GM18519 (cell line): ENCODE results near the gene MAST4.

Source experiments
- ATAC-seq: cut with Tn5 transposase; IDR thresholded peaks from one replicate; pipeline ENCODE4 v1.9.1; 2021; ENCODE audit warnings: mild to moderate bottlenecking, moderate library complexity; ENCODE audit not compliant: unreplicated experiment, low FRiP score

The MAST4 gene

GRCh38 chr5:67190861-67191260 is 594.7 kb downstream of the MAST4 start:
- ATAC-seq, result no peak

GRCh38 chr5:67192719-67193438 is 596.7 kb downstream of the MAST4 start:
- ATAC-seq, result no peak

- ATAC-seq, result no peak
Observed at GRCh38 chr5:67193439-67193807, 597.2 kb downstream of the MAST4 start.

- ATAC-seq, result no peak
Observed at GRCh38 chr5:67194166-67194565, 598.0 kb downstream of the MAST4 start.

- no peak for ATAC-seq
Observed at GRCh38 chr5:67195406-67196275, 599.4 kb downstream of the MAST4 start.

- no peak for ATAC-seq
Observed at GRCh38 chr5:67196537-67197059, 600.4 kb downstream of the MAST4 start, which contains the start of gene CD180. Gene CD180 (minus strand): TSS chr5:67196799. CDS start chr5:67196641, 158 bp downstream.

- no peak for ATAC-seq
Observed at GRCh38 chr5:67197536-67197935, 601.3 kb downstream of the MAST4 start.

- no peak for ATAC-seq
Observed at GRCh38 chr5:67198917-67199316, 602.7 kb downstream of the MAST4 start.

GRCh38 chr5:67199859-67200258 is 603.7 kb downstream of the MAST4 start:
- no peak for ATAC-seq

GRCh38 chr5:67200809-67201562 is 604.8 kb downstream of the MAST4 start:
- peak; percentile 37 for ATAC-seq

GRCh38 chr5:67201897-67202549 is 605.8 kb downstream of the MAST4 start:
- ATAC-seq, result no peak

- no peak for ATAC-seq
Observed at GRCh38 chr5:67202828-67203227, 606.6 kb downstream of the MAST4 start.

- ATAC-seq, result no peak
Observed at GRCh38 chr5:67203701-67204074, 607.5 kb downstream of the MAST4 start.

GRCh38 chr5:67204821-67205220 is 608.6 kb downstream of the MAST4 start:
- ATAC-seq, result no peak

GRCh38 chr5:67205981-67206380 is 609.8 kb downstream of the MAST4 start:
- no peak for ATAC-seq

GRCh38 chr5:67206461-67206860 is 610.3 kb downstream of the MAST4 start:
- no peak for ATAC-seq

- peak; percentile 84 for ATAC-seq
Observed at GRCh38 chr5:67206929-67207328, 610.7 kb downstream of the MAST4 start.

- ATAC-seq, result no peak
Observed at GRCh38 chr5:67208403-67208802, 612.2 kb downstream of the MAST4 start.

- ATAC-seq, result no peak
Observed at GRCh38 chr5:67209141-67209771, 613.1 kb downstream of the MAST4 start.

- ATAC-seq, result no peak
Observed at GRCh38 chr5:67211926-67212325, 615.7 kb downstream of the MAST4 start.
